Heart right ventricle (tissue), 16 donors: ENCODE data around the gene THAP8. TPM values are rescaled to one million over a fixed set of nuclear protein-coding genes. Genes with fewer than 3 reads are reported as not detected.

Experiments
- ATAC-seq, 8 donors: fragments of 200-7000 bp; cut with Tn5 transposase; one replicate each; pipeline ENCODE4 v1.9.1; 2020; ENCODE audit warnings: mild to moderate bottlenecking in 8 of 8, moderate library complexity in 8 of 8, moderate number of reproducible peaks in 1 of 8
- DNase-seq, 2 donors: peaks; one replicate each; pipeline ENCODE4 v3.0.0-alpha.2; 2020
- H3K27ac ChIP-seq, 10 donors: fragments of 200-600 bp; sonication (generic) in 2 of 10; one replicate each; pipeline versions ENCODE4 v1.5.0 to v1.8.0; 2020 to 2022; ENCODE audit warnings: mild to moderate bottlenecking in 3 of 10
- H3K27me3 ChIP-seq, 7 donors: fragments of 200-600 bp; one replicate each; pipeline ENCODE4 v1.8.0; 2021 to 2022; ENCODE audit warnings: mild to moderate bottlenecking in 2 of 7
- H3K36me3 ChIP-seq, 9 donors: fragments of 200-600 bp; sonication (generic) in 1 of 9; one replicate each; pipeline versions ENCODE4 v1.5.0 to v1.8.0; 2020 to 2022; ENCODE audit warnings: mild to moderate bottlenecking in 2 of 9
- H3K4me1 ChIP-seq, 9 donors: fragments of 200-600 bp; sonication (generic) in 1 of 9; one replicate each; pipeline versions ENCODE4 v1.5.0 to v1.8.0; 2020 to 2022; ENCODE audit warnings: mild to moderate bottlenecking in 4 of 9
- H3K4me3 ChIP-seq, 10 donors: fragments of 200-600 bp; sonication (generic) in 2 of 10; one replicate each; pipeline versions ENCODE4 v1.5.0 to v1.8.0; 2020 to 2022; ENCODE audit warnings: mild to moderate bottlenecking in 7 of 10, moderate library complexity in 2 of 10
- H3K9me3 ChIP-seq, 11 donors: fragments of 200-600 bp in 10 of 11; sonication (generic) in 2 of 11; one replicate each; pipeline versions ENCODE4 v1.5.0 to v1.8.0; 2013 to 2022; ENCODE audit warnings: mild to moderate bottlenecking in 2 of 11, control low read depth in 1 of 11, moderate library complexity in 1 of 11
- WGBS, 2 donors: extraction: QIAGEN DNeasy Blood & Tissue Kit; methylation state at CpG; one replicate each; pipeline ENCODE4 v1.1.7; 2013; ENCODE audit warnings: inconsistent platforms in 1 of 2; 5-methylcytosine and 5-hydroxymethylcytosine counted together
- intact Hi-C, 10 donors: fragments of 100-400 bp; cut with DNase I; formaldehyde crosslinking; loops; one replicate each; pipeline versions ENCODE4 v1.11.1 to v1.14.2; 2022
- polyA plus RNA-seq, 2 donors: library from polyadenylated mRNA; stranded (reverse); fragments of 200-250 nt; gene quantifications; one replicate each; pipeline ENCODE4 v1.2.3, GENCODE V29; 2013
- total RNA-seq, 10 donors: library from RNA; stranded (reverse); fragmentation: NEBNext Ultra II Directional in 3 of 10; extraction: Animal tissue kit (Norgen Biotek cat#: 25700) in 3 of 10; gene quantifications; one replicate each; pipeline versions ENCODE4 v1.2.1 to v1.2.4, GENCODE V29; 2021 to 2023
- TF ChIP-seq, protein P1 (sequence below), 9 donors: fragments of 200-600 bp; sonication (generic) in 2 of 9; IDR thresholded peaks; one replicate each; pipeline versions ENCODE4 v1.5.0 to v1.8.0; 2021 to 2022; ENCODE audit warnings: antibody characterized with exemption in 9 of 9, mild to moderate bottlenecking in 5 of 9, moderate library complexity in 1 of 9
- donor health status: Arrhythmogenic right ventricular cardiomyopathy.
- donor health status: ischemic (EF 13 %, LVEDD 7.1; RV severe dilation, severe dysfunction).
- donor health status: healthy with polysubstance abuse.
- donor health status: DM: no; HTN: yes; CAD: no.
- donor health status: DM: no; HTN: no; CAD: no.
- donor health status: ischemic (EF 25% LVEDD 6.9; RV normal size, moderate dysfunction).
- donor health status: ischemic (EF 25% LVEDD 5.7; RV mildly dilated, moderate dysfunction).
- donor health status: healthy.
- donor health status: DM: yes; HTN: yes; CAD: no.
- donor health status: Ischemic cardiomyopathy.
- donor health status: ischemic (EF 35%, LVEDD 5.7; RV mildly dilated, moderate dysfunction).
- donor health status: nonischemic (EF 11% LVEDD 7.7; RV severe dilation, severe dysfunction).
- donor health status: DM: yes; HTN: yes; CAD: no.
- donor health status: PGD.
- donor health status: ischemic (EF 29% LVEDD 5.4; RV normal size, mild dysfunction).
- donor health status: nonischemic (EF 23%, LVEDD 6.1; RV moderate dilation, normal function).

THAP8 gene
- total and polyA plus RNA-seq, 12 donors, result 2.7 to 7.7 (median 4.5) TPM

DNA sequence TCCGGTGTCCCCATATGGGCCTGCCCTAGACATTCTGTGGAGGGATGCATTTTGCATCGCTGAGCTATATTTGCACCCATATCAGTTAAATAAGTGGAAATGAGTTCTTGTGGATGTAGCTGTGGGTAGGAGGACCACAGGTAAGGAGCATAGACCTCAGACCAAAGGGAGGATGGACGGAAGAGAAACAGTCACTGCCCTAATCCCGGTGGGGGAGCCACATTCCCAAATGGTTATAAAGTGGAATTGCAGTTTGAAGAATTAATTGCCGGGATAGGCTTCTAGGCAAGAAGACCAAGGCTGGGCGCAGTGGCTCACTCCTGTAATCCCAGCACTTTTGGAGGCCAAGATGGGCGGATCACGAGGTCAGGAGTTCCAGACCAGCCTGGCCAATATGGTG is 57.3 kb downstream of the THAP8 start:
- intact Hi-C loops, result loop anchor here in 2 of 10 donors (5.0 to 10.0 kb wide), 2 partner anchors 56 to 118 kb away; partner anchors contain the start of genes OVOL3 (in 1 of the 2), POLR2I (in 1 of the 2), TBCB (in 1 of the 2) and THAP8 (in 1 of the 2)
- TF ChIP-seq, protein P1, sequence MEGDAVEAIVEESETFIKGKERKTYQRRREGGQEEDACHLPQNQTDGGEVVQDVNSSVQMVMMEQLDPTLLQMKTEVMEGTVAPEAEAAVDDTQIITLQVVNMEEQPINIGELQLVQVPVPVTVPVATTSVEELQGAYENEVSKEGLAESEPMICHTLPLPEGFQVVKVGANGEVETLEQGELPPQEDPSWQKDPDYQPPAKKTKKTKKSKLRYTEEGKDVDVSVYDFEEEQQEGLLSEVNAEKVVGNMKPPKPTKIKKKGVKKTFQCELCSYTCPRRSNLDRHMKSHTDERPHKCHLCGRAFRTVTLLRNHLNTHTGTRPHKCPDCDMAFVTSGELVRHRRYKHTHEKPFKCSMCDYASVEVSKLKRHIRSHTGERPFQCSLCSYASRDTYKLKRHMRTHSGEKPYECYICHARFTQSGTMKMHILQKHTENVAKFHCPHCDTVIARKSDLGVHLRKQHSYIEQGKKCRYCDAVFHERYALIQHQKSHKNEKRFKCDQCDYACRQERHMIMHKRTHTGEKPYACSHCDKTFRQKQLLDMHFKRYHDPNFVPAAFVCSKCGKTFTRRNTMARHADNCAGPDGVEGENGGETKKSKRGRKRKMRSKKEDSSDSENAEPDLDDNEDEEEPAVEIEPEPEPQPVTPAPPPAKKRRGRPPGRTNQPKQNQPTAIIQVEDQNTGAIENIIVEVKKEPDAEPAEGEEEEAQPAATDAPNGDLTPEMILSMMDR (IDR thresholded peaks at IDR 0.05), result no peak
- ATAC-seq (no peak), DNase-seq (no peak)
- Histone ChIP-seq H3K36me3 (peaks cover 0 to 42% (median 0%) of the 10 kb centered on the region in 9 donors), H3K4me3 (peak overlapping the region in 2 of 10 donors; percentile 75 to 99), H3K27ac (no peak overlapping the region), H3K27me3 (no peaks in the 10 kb centered on the region), H3K9me3 (no peaks in the 10 kb centered on the region), H3K4me1 (peaks cover 10 to 45% (median 26%) of the 10 kb centered on the region in 9 donors)
- 93% methylated on average over 8 of the region's 8 CpGs for WGBS, 2 donors

GRCh38 chr19:35995048-35995993 is 58.8 kb downstream of the THAP8 start, which contains the start of gene SDHAF1:
TSS of gene SDHAF1 (plus strand) at chr19:35995188. CDS start at chr19:35995275, 87 bp downstream.
- ATAC-seq (peak; percentile 95 to 97 (median 97)), DNase-seq (peak; percentile 97 to 98)
- 0 to 1% methylated on average over 93 to 97 of the region's 97 CpGs for WGBS, 2 donors
- no peaks in the 10 kb centered on the region for H3K27me3 ChIP-seq
- peak within 1 kb of the TSS in 9 of 10 donors; percentile 78 to 95 (median 88) for H3K27ac ChIP-seq
- TF ChIP-seq, protein P1 (IDR thresholded peaks at IDR 0.05), result no peak
- no peaks in the 10 kb centered on the region for H3K9me3 ChIP-seq
- H3K36me3 ChIP-seq, result peaks cover 0 to 31% (median 0%) of the 10 kb centered on the region in 9 donors
- H3K4me3 ChIP-seq, result peak within 1 kb of the TSS; percentile 75 to 99 (median 88)
- peaks cover 10 to 45% (median 26%) of the 10 kb centered on the region in 9 donors for H3K4me1 ChIP-seq
- intact Hi-C loops, result loop anchor here in 3 of 10 donors (1.0 to 10.0 kb wide), 3 partner anchors 19 to 119 kb away; partner anchors contain the start of genes ALKBH6 (in 2 of the 3), OVOL3 (in 1 of the 3), POLR2I (in 1 of the 3) and TBCB (in 1 of the 3)

DNA sequence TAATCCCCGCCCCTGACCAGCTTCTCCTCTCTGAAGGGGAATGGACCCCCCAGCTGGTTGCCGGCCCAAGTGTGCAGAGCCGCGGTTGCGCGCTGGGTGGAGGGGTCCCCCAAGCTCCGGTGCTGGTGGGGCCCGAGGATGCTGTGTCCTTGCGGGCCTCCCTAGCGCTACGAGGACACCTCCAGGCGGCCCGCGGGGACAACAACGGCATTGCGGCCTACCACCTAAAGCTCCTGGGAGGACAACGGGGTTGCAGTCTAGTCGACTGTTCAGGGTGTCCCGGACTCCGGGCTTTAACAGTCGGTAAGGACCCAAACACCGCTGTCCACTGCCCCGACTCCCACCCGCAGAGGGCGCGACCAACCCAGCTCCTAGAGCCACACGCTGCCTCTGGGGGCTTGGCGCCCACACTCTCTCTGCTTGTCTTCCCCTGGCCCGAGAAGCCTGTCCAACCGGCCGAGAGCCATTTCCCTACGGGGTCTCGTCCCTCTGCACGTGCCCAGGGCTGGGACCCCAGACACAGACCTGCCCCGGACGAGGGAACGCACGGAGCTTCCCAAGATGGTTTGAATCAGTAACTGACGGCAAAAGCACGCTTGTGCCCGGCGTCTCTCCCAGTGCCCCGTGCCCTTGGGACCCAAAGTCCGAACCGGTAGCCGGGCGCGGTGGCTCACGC is 60.0 kb downstream of the THAP8 start:
- 33 to 35% methylated on average over 49 of the region's 49 CpGs for WGBS, 2 donors
- H3K27me3 ChIP-seq, result no peaks in the 10 kb centered on the region
- peaks cover 0 to 23% (median 0%) of the 10 kb centered on the region in 9 donors for H3K36me3 ChIP-seq
- H3K27ac ChIP-seq, result peak overlapping the region in 9 of 10 donors; percentile 78 to 95 (median 88)
- no peaks in the 10 kb centered on the region for H3K9me3 ChIP-seq
- intact Hi-C loops, result loop anchor here in 1 of 10 donors (10.0 kb wide), 1 partner anchor 121 kb away; the partner anchor contains the start of genes OVOL3, POLR2I and TBCB
- ATAC-seq (peak in 6 of 8 donors; percentile 8 to 42 (median 16)), DNase-seq (peak; percentile 25 to 38)
- peaks cover 9 to 34% (median 26%) of the 10 kb centered on the region in 9 donors for H3K4me1 ChIP-seq
- H3K4me3 ChIP-seq, result peak overlapping the region; percentile 75 to 99 (median 88)
- TF ChIP-seq, protein P1 (IDR thresholded peaks at IDR 0.05), result peak in 3 of 9 donors; percentile 29 to 33 (median 32)
